Measurements from ENCODE around the gene EZH2.
A peak's percentile ranks its signal among the peaks of the same experiment; 100 is the strongest.

The EZH2 gene

DNA sequence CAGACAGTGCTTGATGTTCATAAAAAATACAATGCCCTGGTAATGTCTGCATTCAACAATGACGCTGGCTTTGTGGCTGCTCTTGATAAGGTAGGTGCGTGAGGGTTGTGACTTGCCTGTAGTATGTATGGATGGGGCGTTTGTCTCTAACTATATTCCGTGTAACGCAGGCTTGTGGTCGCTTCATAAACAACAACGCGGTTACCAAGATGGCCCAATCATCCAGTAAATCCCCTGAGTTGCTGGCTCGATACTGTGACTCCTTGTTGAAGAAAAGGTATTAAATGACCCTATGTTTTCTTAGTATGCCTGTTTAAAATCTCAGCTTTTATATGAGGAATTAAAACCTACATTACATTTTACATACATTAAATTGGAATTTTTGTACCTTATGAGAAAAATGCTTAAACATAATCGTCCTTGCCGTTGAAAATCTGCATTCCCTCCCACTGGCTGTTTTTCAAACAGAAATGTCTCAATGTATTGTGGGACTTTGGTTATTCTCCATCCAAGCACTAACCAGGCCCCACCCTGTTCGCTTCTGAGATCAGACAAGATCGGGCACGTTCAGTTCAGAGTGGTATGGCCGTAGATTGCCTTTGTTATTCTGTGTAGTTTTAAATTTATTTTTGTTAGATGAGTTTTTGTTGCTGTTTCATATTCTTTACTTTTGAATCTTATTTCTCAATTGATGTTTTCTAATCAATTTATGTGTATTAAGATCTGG, 100.1 kb downstream of the EZH2 start:
- DNase-seq (ENCODE audit: insufficient read length) (no peak), FAIRE-seq (no peak)
- TF ChIP-seq TAF1 (IDR thresholded peaks at IDR 0.05; ENCODE audit: borderline replicate concordance, low read depth, low read length) = no peak
- no peak for TF ChIP-seq POLR2AphosphoS5 (IDR thresholded peaks at IDR 0.05; ENCODE audit: low read depth, low read length)
- no peak for TF ChIP-seq POLR2A (IDR thresholded peaks at IDR 0.05; ENCODE audit: low read depth, low read length)

- no peak for FAIRE-seq
- TF ChIP-seq POLR2AphosphoS5 (IDR thresholded peaks at IDR 0.05; ENCODE audit: low read depth, low read length) = no peak
- no peak for DNase-seq (ENCODE audit: insufficient read length)
These were observed 101.2 kb downstream of the EZH2 start for GRCh38 chr7:148782757-148783456.

DNA sequence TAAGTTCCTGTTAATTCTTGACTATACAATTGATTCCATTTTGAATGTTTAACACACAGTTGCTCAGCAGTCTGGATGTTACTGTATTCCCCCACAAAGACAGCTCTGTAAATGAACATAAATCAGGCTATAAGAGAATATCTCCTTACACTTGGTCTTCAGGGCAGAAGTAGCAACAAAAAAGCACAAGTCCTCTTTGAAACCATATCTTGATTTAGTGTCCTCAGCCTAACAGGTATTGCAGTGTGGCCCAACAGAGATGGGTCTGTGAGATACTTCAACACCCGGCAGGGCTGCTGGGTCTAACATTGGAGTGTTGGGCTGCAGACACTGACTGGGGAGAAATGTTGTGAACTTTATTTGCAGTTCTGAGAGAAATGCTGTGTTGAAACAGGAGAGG, 109.6 kb downstream of the EZH2 start:
- DNase-seq (ENCODE audit: insufficient read length) (no peak), FAIRE-seq (no peak)
- TF ChIP-seq POLR2A (IDR thresholded peaks at IDR 0.05; ENCODE audit: low read depth, low read length) (no peak), TAF1 (IDR thresholded peaks at IDR 0.05; ENCODE audit: borderline replicate concordance, low read depth, low read length) (no peak), POLR2AphosphoS5 (IDR thresholded peaks at IDR 0.05; ENCODE audit: low read depth, low read length) (no peak)

DNA sequence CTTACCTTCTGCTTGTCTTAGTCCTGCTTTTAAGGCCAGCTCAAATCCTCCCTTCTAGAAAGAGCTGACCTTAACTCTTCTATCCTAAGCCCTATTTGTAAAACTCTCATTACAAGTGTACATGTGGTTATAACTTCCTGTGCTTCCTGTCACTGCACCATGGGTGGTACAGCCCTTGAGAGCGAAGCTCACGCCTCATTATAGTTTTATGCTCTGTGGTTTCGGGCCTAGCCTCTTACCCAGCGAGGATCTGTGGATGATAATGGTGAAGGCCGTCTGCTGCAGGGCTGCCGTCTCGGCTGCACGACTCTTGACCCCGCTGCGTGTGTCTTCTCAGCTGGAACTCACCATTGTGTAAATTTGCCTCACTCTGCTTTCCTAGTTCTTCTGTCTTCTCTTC, 110.8 kb downstream of the EZH2 start:
- DNase-seq (ENCODE audit: insufficient read length) (no peak), FAIRE-seq (peak; percentile 17)
- TF ChIP-seq TAF1 (IDR thresholded peaks at IDR 0.05; ENCODE audit: borderline replicate concordance, low read depth, low read length) = no peak
- TF ChIP-seq POLR2A (IDR thresholded peaks at IDR 0.05; ENCODE audit: low read depth, low read length) = no peak
- TF ChIP-seq POLR2AphosphoS5 (IDR thresholded peaks at IDR 0.05; ENCODE audit: low read depth, low read length) = no peak

DNA sequence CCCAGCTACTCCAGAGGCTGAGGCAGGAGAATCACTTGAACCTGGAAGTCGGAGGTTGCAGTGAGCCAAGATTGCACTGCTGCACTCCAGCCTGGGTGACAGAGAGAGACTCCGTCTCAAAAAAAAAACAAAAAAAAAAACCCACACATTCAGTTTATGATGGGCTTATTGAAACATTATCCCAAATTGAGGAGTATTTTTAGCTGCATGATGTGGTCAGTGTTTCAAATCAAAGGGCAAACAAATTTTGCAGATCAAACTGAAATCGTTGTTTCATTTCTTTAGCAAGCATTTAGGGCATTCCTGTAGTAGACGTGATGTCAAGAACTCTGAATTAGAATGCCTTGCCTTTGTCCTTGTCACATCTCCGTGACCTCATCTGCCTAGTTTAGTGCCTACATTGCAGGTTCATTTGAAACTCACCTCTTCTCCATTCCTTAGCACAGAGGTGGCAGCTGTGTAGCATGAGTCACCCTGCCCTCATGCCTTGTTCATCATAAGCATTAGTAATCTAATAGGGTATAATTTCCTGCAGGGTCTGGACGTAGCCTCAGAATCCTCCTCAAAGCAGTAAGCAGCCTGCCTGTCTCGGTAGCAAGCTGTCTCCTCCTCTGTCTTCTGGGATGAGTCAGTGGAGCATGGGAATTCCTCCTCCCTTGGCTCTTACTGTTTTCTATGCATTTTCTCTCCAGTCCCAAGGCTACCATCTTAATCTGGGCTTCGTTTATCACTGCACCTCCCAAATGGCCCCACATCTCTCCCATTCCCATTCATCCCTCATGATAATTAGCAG, 111.6 kb downstream of the EZH2 start:
- DNase-seq (ENCODE audit: insufficient read length) (no peak), FAIRE-seq (no peak)
- TF ChIP-seq POLR2A (IDR thresholded peaks at IDR 0.05; ENCODE audit: low read depth, low read length) (no peak), POLR2AphosphoS5 (IDR thresholded peaks at IDR 0.05; ENCODE audit: low read depth, low read length) (no peak), TAF1 (IDR thresholded peaks at IDR 0.05; ENCODE audit: borderline replicate concordance, low read depth, low read length) (no peak)

DNA sequence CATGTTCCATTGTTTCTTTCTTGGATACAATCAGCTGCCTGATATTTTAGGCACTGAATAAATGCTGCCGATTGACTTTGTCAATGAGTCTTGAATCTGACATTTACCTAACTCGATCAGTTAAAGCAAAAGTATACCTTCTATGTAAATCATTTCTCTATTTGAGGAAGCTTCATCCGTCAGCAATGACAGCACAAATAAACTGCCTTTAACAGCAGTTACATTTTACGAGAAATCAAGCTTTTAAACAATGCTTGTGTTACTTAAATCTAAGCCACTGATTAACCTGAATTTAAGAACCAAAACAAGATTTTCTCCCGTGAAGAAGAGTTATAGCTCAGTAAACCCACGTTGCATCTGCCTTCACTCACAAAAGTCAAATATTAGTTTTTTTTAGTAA, 114.1 kb downstream of the EZH2 start:
- FAIRE-seq = no peak
- no peak for DNase-seq (ENCODE audit: insufficient read length)
- TF ChIP-seq POLR2AphosphoS5 (IDR thresholded peaks at IDR 0.05; ENCODE audit: low read depth, low read length) (no peak), TAF1 (IDR thresholded peaks at IDR 0.05; ENCODE audit: borderline replicate concordance, low read depth, low read length) (no peak), POLR2A (IDR thresholded peaks at IDR 0.05; ENCODE audit: low read depth, low read length) (no peak)

- DNase-seq (ENCODE audit: insufficient read length) (no peak), FAIRE-seq (no peak)
- TF ChIP-seq POLR2A (IDR thresholded peaks at IDR 0.05; ENCODE audit: low read depth, low read length) (no peak), TAF1 (IDR thresholded peaks at IDR 0.05; ENCODE audit: borderline replicate concordance, low read depth, low read length) (no peak), POLR2AphosphoS5 (IDR thresholded peaks at IDR 0.05; ENCODE audit: low read depth, low read length) (no peak)
These were observed 120.5 kb downstream of the EZH2 start for GRCh38 chr7:148763622-148764021.

DNA sequence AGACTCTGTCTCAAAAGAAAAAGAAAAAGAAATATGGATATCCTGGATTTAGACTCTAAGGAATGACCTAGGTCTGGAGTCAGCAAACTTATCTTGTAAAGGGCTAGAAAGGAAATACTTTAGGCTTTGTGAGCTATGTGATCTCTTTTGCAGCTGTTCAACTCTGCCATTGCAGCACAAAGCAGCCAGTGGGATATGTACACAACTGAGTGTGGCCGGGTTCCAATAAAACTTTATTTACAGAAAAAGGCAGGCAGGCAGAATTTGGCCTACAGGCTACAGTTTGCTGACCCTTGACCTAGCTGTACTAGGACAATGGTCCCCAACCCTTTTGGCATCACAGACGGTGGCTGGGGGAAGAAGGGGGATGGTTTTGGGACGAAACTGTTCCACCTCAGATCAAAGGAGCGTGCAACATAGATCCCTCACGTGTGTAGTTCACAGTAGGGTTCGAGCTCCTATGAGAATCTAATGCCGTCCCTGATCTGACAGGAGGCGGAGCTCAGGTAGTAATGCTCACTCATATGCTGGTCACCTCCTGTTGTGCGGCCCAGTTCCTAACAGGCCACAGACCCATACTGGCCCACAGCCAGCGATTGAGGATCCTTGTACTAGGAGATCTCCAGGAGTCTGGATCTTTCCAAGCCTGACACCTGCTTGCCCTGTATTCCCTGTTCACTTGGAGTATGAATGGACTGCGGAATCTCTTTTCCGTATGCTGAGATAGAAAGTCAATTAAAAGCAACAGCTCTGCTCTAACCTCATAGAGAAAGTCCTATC, 122.4 kb downstream of the EZH2 start:
- FAIRE-seq (no peak), DNase-seq (ENCODE audit: insufficient read length) (no peak)
- no peak for TF ChIP-seq POLR2AphosphoS5 (IDR thresholded peaks at IDR 0.05; ENCODE audit: low read depth, low read length)

Measured in GM12892 (cell line).